OCI-LY3 (cell line): Measurements from ENCODE around the gene CERCAM.

Experiments used
- CTCF ChIP-seq: fragments of 200-600, 300-600 bp; sonication (generic); IDR thresholded peaks from 2 replicates; pipeline ENCODE4 v1.5.1; 2014; ENCODE audit warnings: antibody characterized with exemption, low read length, low read depth
- EZH2phosphoT487 ChIP-seq: fragments of 200-600 bp; shearing (Covaris generic); IDR thresholded peaks from 2 replicates; pipeline ENCODE4 v1.6.1; 2018; ENCODE audit warnings: antibody characterized with exemption, mixed run types, low read depth

GRCh38 chr9:128415281-128415680 lies 5.4 kb upstream of the CERCAM start:
- no peak for TF ChIP-seq CTCF
- no peak for TF ChIP-seq EZH2phosphoT487
